Measurements from ENCODE around the gene FKBP5.
"Not testable (repeated sequence)": the region's sequence is repeated elsewhere in the genome, so short reads cannot be mapped to it uniquely, and the experiment has no call there.

The FKBP5 gene

DNA sequence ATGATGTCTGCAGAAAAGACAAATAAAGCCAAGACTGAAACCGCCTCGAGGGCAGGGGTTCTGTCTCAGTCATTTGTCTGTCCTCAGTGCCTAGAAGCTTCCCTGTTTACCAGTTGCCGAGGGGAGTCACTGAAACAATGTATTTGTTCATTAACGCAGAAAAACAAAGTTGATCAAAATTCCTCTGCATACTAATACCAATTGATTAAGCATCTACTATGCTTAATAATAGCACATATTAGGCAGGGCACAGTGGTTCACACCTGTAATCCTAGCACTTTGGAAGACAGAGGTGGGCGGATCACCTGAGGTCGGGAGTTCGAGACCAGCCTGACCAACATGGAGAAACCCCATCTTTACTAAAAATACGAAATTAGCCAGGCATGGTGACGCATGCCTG is 1.8 kb upstream of the FKBP5 start:
- DNase-seq (ENCODE audit: low read depth in 2 of 2), result no peak

DNA sequence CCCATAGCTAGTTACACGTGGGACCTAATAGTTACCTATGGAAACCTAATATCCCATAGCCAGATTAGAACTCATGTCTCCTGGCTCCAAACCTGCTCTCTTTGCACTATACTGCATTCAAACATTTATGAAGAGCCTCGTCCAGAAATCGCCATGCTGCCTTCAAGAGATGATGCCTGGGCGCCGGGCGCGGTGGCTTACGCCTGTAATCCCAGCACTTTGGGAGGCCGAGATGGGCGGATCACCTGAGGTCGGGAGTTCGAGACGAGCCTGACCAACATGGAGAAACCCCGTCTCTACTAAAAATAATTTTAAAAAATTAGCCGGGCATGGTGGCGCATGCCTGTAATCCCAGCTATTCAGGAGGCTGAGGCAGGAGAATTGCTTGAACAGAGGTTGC is 1.3 kb upstream of the FKBP5 start:
- DNase-seq (ENCODE audit: low read depth in 2 of 2), result not testable (repeated sequence)

DNA sequence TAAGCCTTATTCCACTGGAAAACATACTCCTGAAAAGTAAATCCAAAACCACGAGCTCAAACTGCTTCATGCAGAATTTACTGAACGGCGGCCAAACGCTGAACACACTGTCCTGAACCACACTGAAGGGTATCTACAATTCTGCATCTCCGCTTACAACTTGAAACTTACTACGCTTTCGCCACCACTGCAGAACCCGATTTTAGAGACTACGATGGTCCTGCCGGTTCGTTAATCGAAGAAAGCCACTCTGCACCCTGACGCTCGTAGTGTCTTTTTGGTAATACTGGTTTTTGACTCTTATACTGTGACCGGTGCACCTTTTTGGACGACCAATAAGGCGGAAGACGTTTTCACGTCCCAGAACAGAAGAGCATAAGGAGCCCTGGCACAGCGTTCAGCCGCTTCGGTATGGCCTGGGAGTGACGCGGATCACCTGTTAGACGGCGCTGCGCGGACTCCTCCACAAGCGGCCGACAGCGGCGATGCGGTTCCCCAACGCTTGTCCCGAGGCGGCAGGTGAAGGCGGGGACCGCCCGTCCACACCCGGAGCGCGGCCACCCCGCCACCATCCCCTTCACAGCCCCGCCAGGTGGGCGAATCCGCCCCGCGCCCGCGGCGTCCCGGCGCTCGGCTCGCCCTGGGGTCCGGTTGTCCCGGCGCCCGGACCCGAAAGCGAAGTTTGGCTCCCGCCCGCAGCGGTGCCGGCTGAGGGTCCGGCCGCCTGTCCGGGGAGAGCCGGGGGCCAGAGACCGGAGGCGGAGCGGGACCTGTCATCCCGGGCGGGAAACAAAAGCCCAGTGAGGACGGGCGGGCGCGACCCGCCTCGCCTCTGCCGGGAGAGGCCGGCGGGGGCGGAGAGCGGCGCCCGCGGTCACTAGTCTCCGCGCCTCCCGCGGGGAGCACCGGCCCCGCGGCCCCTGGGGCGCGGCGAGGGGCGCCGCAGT is 784 bp downstream of the FKBP5 start:
- DNase-seq (ENCODE audit: low read depth in 2 of 2), result peak; percentile 37 to 46

DNA sequence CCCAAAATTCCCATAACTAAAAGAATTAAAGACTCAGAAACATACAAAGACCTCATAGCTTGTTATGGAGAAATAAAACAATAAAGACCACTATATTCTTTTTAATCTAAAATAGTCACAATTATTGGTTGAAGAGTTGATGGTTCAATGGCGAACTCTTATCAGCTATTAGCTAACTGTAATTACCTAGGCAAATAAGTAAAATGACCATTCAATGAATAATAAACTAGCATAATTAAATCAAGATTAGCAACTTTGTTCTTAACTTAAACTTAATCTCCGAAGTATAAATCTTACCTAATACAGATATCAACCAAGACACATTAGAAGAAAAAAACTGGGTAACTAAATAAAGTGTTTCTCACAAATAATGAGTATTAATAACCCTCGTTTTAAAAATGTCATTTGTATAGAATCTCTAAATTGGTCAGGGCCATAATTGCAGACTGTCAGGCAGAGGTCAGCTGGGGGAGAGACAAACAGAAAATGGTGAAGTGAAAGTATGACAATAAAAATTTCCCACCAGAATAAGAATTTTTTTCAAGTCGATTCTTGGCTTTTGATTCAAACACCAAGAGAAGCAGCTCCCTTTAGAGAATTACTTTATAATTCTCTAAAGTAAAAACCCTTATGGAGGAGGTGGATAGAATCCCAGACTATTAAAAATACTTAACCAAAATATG is 1.7 kb downstream of the FKBP5 start:
- no peak for DNase-seq (ENCODE audit: low read depth in 2 of 2)

DNA sequence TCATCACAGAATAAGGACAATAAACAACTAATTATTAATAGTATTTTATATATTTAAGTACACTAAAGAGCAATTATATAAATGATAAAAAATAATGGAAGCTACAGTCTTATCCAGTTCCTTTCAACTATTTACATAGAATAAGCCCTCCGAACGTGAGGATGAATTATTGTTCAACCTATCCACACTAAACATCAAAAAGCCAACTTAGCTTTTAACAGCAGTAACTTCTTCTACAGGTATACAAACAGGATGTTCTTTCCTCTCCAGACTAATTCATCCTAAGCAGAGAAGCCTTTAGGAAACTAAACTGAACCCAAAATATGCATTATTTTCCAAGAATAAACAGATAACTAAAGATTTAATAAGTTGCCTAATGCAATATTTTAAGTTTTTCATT is 2.3 kb downstream of the FKBP5 start:
- no peak for DNase-seq (ENCODE audit: low read depth in 2 of 2)

DNA sequence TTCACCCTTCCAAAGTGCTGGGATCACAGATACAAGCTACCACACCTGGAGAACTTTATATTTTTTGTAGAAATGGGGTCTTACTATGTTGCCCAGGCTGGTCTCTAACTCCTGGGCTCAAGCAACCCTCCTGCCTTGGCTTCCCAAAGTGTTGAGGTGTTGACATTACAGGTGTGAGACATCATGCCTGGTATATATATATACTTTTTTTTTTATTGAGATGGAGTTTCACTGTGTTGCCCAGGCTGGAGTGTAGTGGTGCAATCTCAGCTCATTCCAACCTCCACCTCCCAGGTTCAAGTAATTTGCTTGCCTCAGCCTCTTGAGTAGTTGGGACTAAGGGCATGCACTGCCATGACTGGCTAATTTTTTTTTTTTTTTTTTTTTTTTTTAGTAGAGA is 5.4 kb downstream of the FKBP5 start:
- DNase-seq (ENCODE audit: low read depth in 2 of 2), result no peak

DNA sequence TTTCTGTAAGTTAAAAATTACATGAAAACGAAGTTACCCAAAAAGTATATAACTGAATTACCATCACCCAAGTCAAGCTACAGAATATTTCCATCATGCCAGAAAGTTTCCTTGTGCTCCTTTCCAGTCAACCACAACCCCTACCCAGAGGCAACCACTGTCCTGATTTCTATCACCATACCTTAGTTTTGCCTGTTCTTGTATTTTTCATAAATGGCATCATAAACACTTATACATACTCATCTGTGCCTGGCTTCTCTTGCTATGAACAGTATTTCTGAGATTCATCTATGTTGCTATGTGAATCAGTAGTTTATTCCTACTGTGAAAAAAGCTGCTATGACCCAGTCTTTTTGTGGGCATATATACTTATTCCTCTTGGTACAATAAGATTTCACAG is 7.4 kb downstream of the FKBP5 start:
- no peak for DNase-seq (ENCODE audit: low read depth in 2 of 2)

DNA sequence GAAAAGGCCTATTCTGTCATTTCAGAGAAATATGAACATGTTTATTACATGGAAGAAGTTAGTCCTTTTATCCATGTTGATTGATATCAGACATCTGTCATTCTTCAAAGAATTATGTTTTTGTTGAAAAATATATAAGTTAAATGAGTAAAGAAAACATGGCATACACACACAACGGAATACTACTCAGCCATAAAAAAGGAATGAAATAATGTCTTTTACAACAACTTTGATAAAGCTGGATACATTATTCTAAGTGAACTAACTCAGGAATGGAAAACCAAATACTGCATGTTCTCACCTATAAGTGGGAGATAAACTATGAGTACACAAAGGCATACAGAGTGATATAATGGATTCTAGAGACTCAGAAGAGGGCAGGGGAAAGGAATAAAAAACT is 9.3 kb downstream of the FKBP5 start:
- no peak for DNase-seq (ENCODE audit: low read depth in 2 of 2)

DNA sequence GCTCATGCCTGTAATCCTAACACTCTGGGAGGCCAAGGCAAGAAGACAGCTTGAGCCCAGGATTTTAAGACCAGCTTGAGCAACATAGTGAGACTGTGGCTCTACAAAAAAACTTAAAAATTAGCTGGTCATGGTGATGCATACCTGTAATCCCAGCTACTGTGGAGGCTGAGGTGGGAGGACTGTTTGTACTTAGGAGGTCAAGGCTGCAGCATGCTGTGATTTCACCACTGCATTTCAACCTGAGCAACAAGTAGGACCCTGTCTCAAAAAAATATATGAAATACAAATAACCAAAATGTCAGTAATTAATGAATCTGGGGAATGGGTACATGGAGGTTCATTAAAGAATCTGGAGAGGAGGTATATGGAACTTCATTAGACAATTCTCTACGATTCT is 9.9 kb downstream of the FKBP5 start:
- DNase-seq (ENCODE audit: low read depth in 2 of 2), result no peak

DNA sequence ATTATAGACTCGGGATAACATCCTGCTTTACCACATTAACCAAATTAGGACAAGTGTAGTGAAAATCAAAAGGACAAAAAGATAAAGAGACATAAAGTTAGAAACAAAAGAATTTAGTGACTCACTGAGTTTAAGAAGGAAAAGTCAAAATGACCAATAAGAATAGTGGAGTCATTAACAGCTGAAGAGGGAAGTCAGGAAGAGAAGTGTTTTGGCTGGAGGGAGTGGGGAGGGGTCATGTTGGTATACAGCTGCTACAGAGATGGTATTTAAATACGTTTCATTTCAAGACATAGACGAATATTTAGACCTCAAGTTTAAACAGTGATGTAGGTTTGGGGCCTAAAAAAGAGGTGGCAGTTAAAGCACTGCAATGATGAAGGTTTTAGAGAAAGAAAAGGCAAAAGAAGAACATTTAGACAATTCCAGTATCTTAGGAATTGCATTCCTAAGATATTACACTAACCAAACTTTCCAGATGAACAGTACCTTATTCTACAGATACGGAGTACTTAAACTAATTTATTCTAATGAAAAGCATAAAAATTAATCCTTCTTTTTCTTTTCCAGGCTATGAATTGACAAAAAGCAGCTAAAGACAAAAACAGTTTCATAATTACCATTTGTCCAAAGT is 10.6 kb downstream of the FKBP5 start:
- no peak for DNase-seq (ENCODE audit: low read depth in 2 of 2)

DNA sequence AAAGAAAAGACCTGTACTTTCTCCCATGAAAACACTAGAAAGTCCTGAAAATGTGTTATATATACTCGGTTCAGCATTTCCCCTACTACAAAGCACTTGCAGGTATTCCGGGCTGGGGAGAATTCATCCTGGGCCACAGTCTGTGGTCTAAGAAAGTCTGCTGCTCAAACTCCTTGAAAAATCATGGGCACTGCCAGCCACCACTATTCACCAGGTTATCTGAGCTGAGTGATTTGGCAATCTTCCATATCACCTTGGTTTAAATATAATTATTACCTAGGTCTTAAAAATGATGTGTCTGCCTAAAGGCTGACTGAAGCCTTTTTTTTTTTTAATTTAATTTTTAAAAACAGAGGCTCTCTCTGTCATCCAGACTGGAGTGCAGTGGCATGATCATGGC is 11.3 kb downstream of the FKBP5 start:
- no peak for DNase-seq (ENCODE audit: low read depth in 2 of 2)

DNA sequence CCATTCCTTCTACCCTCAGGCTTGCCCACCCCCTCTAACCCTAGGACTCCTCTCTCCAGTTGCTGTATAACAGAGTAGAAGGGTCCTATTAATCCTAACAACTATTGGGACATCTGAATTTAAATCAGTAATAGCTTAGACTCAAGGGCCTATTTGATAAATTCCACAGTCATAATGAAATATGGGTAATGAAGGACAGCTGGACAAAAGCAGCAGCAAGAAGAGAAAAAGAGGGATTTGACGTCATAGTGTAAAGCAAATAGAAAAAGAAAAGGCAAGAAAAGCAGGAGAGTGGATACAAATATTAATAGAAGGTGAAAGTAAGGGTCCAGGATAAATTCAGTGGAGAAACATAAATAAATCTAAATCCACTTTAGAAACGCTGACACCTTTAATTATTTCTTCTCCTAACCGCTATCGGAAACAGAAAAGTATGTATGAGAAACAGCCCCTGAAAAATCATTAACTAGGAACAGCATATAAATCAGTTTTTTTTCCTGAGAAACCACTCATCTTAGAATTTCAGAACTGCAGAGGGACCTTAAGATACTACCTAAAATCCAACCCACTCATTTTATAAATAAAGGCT is 12.8 kb downstream of the FKBP5 start:
- no peak for DNase-seq (ENCODE audit: low read depth in 2 of 2)

DNA sequence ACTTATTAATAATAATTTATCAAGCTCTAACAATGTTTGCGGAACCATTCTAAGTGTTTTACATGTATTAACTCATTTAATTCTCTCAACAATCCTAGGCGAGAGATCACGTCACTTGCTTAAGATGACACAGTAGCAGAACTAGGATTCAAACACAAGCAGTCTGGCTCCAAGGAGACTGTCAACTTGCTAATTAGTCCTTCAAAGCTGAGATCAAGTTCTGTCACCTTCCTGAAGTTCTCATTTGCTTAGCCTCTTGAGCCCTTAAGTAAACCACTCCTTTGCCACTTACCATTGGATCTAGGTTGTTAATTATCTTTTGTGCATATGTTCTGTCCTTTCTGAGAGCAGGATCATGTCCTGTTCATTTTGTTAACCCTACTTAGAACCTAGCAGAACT is 14.1 kb downstream of the FKBP5 start:
- no peak for DNase-seq (ENCODE audit: low read depth in 2 of 2)

DNA sequence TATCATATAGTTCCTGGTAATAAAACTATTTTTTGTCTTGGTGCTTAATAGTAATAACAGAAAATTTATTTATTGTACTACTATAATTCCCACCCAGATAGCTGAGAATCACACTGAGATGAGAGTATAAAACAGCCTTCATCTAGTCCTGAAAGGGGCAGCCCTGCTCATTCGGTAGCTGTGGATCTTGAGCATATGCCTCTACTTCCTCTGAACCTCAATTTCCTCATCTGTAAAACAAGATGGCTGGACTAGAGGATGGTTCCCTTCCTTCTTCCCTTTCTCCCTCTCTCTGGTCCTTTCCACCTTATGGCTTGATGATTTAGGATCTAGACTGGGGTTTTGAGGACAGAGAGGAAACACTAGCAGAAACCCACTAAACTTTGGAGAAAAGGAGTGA is 15.0 kb downstream of the FKBP5 start:
- no peak for DNase-seq (ENCODE audit: low read depth in 2 of 2)

DNA sequence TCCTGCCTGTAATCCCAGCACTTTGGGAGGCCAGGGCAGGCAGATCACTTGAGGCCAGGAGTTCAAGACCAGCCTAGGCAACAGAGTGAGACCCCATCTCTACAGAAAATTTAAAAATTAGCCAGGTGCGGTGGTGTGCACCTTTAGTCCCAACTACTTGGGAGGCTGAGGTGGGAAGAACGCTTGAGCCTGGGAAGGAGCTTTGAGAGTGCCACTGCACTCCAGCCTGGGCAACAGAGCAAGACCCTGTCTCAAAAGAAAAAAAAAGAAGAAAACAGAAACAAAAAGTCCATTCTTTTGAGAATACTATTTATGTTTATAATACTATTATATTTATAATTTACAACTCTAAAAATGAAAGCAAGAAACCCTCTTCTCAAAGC is 15.4 kb downstream of the FKBP5 start:
- not testable (repeated sequence) for DNase-seq (ENCODE audit: low read depth in 2 of 2)

DNA sequence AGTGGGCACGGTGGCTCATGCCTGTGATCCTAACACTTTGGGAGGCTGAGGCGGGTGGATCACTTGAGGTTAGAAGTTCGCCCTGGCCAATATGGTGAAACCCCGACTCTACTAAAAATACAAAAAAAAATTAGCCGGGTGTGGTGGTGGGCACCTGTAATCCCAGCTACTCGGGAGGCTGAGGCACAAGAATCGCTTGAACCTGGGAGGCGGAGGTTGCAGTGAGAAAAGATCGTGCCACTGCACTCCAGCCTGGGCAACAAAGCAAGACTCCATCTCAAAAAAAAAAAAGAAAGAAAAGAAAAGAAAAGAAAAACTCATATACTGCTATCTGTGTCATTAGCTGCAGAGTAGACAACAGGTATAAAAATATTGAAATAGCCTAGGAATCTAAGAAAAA is 18.3 kb downstream of the FKBP5 start:
- not testable (repeated sequence) for DNase-seq (ENCODE audit: low read depth in 2 of 2)

DNA sequence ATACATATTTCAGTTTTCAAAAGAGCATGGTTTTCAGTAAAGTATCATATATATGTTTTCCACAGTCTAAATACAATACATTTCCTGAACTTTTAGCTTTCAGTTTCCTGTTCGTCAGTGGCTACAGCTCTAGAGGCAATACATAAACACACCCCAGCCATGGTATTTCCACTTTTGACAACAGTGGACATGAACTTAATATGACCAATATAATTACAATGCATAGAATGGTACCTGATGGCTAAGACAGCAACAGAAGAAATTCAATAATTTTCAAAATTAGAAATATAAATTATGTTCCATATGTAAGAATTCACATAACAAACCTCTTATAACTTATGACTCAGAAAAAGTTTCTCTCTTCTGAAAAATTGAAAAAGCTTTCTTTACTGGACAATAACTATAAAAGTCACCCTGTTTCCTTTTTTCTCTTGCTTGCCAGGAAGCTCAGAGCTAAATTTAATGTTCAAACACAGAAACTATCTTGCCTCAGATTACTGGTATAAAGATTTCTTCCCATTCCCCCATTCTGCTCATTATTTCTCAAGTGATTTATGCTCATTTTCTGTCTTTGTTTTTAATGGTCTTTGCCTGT is 19.2 kb downstream of the FKBP5 start:
- DNase-seq (ENCODE audit: low read depth in 2 of 2), result no peak

DNA sequence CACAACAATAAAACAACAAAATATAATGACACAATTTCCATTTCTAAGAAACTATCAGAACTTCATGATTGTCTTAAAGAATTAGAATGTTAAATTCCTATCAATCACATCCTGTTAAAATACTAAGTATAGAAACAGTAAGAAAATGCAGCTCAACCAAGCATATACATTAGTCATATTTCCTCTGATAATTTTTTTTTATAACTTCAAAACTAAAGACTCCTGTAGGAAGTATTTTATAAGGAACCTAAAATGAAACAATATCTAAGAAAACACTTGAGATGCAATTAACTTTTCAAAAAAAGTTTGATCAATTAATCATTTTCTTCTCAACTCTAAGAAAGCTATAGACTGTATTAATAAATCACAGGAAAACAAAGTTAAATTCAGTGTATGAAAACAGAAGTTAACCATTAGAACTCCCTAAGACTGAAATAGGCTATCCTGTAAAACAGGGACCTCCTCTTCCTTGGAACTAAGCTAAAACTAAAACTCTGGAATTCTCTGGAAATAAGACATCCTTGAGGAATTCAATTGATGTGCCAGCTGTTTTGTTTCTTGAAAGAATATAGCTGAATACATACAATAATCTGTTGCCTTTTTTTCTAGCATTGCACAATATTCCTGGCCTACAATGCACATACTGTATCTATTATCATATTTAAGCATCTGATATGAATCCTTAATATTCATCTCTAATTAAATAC is 19.8 kb downstream of the FKBP5 start:
- no peak for DNase-seq (ENCODE audit: low read depth in 2 of 2)

DNA sequence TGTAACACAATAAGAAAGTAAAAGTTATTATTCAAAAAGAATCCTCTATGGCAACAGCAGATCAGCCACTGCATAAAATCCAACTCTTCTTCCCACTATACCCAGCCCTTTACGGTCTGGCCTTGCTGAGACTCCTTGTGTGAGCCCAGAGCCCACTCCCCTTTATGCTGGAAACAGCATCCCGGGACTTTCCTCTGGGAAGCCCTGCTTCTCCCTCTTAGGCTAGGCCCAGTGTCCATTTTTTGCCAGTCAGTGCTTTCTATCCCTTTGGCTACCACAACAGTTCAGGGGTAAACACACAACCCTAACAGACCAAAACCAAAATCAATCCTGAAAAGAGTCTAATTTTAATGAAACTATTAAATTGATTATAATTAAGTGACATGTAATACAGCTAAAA is 20.6 kb downstream of the FKBP5 start:
- no peak for DNase-seq (ENCODE audit: low read depth in 2 of 2)

DNA sequence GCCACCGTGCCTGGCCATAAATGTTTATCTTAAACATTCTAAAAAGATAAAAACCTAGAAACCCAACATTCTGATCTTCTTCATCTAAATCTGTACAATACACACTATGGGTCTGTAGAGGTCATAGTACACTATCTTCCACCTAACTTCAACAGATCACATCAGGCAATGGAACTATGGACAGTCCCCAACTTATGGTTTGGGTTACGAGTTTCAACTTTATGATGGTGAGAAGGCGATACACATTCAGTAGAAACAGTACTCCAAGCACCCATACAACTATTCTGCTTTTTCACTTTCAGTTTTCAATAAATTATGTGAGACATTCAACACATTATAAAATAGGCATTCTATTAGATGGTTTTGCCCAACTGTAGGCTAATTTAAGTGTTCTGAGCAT is 23.1 kb downstream of the FKBP5 start:
- DNase-seq (ENCODE audit: low read depth in 2 of 2), result no peak

DNA sequence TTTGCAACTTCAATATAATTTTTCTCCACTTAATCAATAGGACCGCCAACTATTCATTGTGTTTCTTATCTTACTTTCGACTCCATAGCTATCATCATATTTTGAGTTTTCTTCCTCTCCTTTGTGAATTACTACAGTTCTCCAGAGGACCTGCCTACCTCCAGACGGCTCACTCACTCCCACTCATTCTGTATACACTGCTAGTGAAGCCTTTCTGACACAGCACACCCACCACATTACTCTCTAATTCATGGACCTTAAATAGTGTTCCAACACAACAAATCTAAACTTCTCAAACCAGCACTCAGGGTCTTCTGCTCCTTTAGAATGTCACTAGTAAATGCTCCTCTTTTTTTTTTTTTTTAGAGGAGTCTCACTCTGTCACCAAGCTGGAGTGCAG is 23.8 kb downstream of the FKBP5 start:
- DNase-seq (ENCODE audit: low read depth in 2 of 2), result no peak
